Stimulated activated naive CD8-positive, alpha-beta T cell treated with anti-CD3 and anti-CD28 coated beads, Interleukin-15, Interleukin-2, amounts not matched to agents 100 U/mL and 50 U/mL, for 24 hours (primary cell): Measurements from ENCODE around the gene GAS7.
"Not testable (repeated sequence)": the region's sequence is repeated elsewhere in the genome, so short reads cannot be mapped to it uniquely, and the experiment has no call there.

ENCODE experiments used
- ATAC-seq: fragments of 150-1000 bp; cut with Tn5 transposase; one replicate; pipeline ENCODE4 v1.10.0; 2021
- DNase-seq: peaks from one replicate; pipeline ENCODE4 v3.0.0; 2021

The GAS7 gene

DNA sequence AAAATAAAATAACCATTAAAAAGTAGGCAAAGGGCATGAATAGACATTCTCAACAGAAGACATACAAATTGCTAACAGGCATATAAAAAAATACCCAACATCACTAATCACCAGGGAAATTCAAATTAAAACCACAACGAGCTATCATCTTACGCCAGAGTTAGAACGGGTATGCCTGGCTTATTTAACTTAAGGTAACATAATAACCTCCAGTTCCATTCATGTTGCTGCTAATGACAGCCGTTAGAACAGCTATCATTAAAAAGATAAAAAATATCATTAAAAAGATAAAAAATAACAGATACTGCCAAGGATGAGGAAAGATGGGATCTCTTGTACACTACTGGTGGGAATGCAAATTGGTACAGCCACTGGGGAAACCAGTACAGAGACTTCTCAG is 89.3 kb downstream of the GAS7 start:
- DNase-seq (no peak), ATAC-seq (no peak)

DNA sequence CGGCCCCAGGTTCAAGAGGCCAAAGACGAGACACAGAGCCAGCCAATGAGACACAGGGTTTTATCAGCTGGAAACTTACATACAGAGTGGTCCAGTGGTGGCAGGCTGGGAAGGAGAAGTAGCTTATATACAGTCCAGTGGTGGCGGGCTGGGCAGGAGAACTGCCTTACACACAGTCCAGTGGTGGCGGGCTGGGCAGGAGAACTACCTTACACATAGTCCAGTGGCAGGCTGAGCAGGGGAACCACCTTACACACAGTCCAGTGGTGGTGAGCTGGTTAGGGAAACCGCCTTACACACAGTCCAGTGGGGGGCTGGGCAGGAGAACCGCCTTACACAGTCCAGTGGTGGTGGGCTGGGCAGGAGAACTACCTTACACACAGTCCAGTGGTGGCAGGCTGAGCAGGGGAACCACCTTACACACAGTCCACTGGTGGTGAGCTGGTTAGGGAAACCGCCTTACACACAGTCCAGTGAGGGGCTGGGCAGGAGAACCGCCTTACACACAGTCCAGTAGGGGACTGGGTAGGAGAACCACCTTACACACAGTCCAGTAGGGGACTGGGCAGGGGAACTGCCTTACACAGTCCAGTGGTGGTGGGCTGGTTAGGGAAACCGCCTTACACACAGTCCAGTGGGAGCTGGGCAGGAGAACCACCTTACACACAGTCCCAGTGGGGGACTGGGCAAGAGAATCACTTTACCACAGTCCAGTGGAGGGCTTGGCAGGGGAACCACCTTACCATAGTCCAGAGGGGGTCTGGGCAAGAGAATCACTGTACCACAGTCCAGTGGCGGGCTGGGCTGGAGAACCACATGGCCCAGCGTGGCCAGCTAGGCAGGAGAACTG is 90.9 kb downstream of the GAS7 start:
- DNase-seq, result no peak
- ATAC-seq, result peak; percentile 49

DNA sequence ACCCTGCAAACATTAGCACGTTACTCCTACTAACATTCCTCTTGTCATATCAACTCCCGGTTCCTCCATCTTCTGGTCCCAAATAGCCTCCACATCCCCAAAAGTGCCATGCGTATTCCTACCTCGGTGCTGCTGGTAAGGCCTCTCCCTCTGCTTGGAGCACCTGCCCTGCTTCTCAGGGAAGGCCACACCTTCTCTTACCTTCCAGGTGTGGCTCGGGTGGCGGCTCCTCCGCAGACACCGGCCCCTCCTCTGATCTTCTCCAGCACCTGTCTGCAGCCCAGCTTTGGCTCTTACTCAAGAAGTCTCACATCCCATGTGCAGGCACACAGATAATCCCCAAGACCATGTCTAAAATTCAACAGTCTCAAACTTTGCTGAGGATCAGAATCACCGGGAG is 92.3 kb downstream of the GAS7 start:
- DNase-seq (no peak), ATAC-seq (no peak)

DNA sequence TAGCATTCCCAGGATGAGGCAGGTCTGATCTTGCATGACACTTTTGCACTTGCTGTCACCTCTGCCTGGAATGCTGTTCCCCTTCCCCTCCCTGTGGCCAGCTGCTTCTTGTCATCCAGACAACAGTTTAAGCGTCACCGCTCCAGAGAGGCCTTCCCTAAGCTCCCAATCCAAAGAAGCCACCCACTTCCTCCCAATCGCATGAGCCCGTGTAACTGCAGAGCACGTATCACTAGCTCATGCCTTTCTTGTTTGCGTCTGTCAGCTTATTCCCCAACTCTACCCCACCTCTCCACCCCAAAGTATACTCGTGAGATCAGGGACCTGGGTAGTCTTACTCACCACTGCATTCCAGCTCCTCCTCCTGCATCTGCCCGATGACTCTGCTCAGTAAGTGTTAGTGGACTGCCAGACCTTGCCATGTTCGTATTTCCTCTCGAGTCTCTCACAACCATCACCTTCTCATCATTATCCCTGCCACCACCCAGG is 92.8 kb downstream of the GAS7 start:
- ATAC-seq (no peak), DNase-seq (no peak)

DNA sequence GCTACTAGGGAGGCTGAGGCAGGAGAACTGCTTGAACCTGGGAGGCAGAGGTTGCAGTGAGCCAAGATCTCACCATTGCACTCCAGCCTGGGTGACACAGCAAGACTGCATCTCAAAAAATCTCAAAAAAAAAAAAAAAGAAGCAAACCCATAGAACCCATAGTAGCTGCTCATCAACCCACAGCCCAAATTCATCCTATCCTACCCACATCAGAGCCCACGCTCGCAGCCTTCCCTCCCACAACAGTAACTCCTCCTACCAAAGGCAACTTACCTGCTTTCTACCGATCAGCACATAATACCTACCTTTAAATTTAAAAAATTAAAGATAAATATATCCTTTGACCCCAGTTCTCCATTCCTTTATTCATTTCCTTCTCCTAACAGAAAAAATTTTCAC is 94.7 kb downstream of the GAS7 start:
- ATAC-seq, result no peak

DNA sequence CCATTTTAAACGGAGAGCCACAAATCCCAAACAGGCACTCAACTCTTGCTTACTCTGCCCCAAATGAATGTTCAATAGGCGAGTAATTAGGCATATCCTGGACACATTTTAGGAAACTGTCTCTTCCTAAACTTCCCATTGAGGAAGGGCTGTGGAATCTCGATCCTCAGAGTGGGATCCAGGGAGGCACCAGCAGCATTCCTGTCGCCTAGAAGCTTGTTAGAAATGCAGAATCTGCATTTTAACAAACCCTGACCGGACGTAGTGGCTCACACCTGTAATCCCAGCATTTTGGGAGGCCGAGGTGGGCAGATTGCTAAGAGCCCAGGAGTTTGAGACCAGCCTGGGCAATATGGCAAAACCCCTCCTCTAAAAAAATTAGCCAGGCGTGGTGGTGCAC is 95.6 kb downstream of the GAS7 start:
- ATAC-seq (no peak), DNase-seq (no peak)

More for the DNA sequence above, 94.7 kb downstream of the GAS7 start:
- no peak for DNase-seq

DNA sequence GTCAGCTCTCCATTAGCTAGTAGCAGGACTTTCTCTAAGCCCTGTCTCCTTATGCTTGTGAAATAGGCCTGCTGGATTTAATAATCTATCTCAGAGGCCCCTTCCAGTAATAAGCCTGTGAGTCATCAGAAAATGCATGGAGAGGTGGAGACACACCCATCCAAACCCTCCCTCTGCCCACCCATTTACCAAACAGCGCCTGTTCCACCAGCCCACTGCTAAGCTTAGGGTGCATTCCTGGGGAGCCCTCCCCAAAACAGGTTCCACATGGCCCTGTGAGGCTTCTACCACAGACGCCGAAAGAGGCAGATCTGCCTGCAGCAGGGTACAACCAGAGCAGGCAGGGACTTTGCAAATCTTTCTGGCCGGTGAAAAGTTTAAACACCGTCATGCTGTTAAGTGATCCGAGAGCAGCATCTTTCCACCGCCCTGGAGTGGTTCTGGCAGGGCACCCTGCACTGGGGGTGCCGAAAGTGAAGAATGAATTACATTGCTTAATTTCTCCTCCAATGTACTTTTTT is 99.3 kb downstream of the GAS7 start:
- ATAC-seq (no peak), DNase-seq (no peak)

DNA sequence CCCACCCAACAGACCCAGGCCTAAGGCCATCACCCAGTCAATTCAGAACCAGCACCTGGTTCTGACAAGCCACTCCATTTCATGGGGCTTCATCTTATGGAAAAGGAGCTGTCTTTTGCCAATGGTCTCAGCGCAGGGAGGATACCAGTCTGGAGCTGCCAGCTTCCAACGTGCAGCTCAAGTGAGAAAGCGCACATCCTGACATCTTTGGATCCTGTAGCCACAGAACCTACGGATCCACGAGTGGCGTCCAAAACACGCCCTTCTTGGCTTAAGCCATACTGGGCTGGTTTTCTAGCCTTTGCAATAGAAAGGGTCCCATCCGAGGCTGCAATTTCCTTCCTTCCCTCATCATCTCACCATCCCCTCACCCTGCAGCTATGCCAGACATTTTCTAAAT is 101.8 kb downstream of the GAS7 start:
- no peak for ATAC-seq
- no peak for DNase-seq

DNA sequence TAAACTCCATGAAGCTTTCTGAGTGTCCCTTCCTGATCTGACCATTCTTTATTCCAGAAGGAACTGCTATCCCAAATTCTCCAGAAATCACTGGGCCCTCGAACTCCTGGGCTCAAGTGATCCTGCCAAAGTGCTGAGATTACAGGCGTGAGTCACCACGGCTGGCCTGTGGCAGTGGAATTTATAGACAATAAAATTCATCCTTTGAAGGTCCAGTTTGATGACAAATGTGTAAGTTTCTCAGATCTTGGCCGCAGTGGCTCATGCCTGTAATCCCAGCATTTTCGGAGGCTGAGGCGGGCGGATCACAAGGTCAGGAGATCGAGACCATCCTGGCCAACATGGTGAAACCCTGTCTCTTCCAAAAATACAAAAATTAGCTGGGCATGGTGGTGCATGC is 103.1 kb downstream of the GAS7 start:
- ATAC-seq, DNase-seq: not testable (repeated sequence)

DNA sequence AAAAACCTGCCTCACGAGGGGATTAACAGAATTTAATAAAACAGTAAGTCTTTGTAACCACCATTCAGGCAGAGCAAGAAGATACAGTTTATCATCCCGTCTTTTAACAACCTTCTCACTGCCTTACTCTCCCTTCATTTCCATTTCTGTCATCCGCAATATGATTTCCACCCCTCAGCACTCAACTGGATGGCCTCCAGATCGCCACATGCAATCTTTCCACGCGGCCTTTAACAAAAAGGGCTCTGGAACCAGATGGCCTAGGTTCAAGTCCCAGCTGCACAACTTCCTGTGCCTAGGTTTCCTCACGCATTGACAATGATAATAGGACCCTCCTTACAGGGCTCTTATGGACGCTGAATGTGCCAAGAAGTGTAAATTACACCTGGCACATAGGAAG is 103.6 kb downstream of the GAS7 start:
- no peak for ATAC-seq
- DNase-seq, result no peak

DNA sequence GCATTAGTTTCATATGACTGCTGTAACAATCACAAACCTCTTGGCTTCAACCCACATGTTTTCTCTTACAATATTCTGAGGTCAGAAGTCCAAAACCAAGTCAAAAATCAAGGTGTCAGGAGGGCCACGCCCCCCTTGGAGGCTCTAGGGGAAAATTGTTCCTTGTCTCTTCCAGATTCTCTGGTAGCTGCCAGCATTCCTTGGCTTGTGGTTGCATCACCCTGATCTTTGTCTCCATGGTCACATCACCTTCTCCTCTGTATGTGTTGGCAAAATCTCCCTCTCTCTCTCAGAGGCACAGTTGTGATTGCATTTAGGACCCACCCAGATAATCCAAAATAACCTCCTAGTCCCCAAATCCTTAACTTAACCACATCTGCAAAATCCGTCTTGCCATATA is 105.8 kb downstream of the GAS7 start:
- DNase-seq (no peak), ATAC-seq (no peak)

DNA sequence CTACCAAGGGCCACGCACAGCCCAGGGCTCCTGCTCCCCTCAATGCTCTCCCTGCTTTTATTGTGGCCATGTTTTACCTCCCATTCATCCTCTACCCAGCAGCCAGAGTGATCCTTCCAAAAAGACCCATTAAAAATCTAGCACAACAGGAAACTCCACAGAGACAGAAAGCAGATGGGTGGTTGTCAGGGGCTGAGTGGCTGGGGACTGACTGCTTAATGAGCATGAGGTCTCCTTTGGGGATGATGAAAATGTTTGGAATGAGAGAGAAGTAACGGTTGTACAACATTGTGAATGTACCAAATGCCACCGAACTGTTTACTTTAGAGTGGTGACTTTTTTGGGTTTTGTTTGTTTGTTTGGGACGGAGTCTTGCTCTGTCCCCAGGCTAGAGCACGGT is 107.4 kb downstream of the GAS7 start:
- ATAC-seq, result no peak
- DNase-seq, result no peak

DNA sequence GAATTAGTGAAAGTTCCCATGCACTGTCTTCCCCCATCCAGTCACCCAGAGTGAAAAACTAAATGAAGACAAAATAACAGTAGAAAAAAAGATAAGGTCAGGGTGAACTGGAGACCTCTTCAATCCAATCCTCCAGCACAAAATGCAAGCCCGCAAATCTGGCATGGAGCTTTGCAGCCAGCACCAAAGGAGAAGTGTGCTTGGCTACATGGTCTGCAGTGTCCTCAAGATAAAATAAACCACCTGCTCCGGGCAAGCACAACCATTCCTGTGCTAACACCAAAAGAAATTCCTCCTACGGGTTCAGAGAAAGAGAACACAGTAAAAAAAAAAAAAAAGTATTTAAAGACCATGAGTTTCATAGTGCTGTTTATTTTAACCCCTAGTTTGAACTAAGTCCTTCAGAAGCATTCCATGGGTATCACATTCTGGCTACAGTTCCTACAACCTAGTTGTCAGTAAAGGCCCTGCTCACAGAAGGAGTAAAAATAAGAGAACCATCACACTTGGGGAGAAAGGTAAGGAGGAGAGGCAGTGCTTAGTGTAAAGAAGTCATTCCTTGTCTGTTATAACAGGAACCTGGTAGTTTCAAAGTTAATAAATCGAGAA is 109.1 kb downstream of the GAS7 start:
- ATAC-seq (no peak), DNase-seq (no peak)

DNA sequence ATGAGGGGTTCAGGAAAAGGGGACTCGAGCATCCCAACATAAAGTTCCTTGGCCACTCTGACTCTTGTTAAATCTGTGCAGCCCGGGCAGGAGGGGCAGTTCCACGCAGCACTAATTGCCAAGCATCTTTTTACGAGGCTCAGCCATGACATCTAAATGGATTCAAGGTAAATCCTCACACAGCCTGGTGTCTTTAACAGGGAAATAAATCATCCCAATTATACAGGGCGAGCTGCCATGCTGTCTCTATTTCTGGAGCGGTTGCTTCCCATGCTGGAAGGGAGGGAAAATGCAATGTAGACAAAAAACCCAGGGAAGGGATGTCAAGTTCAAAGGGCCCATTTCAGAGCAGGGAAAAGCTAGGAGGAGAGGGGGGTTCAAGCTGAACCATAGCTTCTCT is 110.0 kb downstream of the GAS7 start:
- ATAC-seq (no peak), DNase-seq (no peak)

DNA sequence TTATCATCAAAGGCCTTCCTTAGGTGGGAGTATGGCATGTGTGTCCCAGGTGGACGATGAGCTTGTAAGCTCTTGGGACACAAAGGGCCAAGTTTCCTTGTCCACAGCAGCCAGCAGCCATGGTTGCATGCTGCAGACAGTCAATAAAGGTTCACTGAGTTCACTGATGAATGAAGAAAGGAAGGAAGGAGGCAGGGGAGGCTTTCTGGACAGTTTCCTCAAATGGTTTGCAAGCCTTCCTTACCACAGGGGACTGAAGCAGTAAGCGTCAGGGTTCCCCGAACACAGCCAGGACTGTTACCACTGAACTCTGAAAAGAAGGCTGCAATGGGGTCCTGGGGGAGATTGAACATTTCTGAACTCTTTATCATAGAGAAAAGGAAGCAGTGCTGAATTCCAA is 111.1 kb downstream of the GAS7 start:
- DNase-seq, result no peak
- no peak for ATAC-seq

DNA sequence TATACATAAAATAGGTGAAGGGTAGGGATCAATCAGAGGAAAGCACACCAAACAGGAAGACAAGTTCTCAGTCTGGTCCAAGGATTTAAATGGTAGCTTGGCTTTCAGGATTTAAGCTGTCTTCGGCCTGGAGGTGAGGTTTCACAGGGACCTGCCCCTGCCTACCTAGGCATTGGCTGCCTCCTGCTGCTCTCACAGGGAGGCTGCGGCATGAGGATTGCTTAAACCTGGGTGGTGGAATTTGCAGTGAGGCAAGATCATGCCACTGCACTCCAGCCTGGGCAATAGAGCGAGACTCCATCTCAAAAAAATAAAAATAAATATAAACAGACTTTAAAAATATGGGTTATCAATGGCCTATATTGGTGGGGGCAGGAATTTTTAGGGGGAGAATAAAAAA is 114.5 kb downstream of the GAS7 start:
- no peak for DNase-seq
- no peak for ATAC-seq

DNA sequence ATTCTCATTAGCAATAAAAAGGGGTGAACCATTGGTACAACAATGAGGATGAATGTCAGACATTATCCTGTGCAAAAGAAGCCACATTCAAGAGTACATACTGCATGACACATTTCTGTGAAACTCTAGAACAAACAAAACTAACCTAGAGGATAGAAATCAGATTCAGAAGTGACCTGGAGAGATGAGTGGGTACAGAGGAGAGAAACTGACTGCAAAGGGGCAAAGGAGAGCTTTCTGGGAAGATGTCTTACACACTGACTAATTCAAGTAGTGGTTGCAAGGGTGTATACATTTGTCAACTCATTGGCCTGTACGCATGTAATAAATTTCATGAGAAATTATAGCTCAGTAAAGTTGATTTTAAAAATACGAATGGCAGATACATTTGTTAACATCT is 115.6 kb downstream of the GAS7 start:
- DNase-seq, result no peak
- peak; percentile 70 for ATAC-seq

DNA sequence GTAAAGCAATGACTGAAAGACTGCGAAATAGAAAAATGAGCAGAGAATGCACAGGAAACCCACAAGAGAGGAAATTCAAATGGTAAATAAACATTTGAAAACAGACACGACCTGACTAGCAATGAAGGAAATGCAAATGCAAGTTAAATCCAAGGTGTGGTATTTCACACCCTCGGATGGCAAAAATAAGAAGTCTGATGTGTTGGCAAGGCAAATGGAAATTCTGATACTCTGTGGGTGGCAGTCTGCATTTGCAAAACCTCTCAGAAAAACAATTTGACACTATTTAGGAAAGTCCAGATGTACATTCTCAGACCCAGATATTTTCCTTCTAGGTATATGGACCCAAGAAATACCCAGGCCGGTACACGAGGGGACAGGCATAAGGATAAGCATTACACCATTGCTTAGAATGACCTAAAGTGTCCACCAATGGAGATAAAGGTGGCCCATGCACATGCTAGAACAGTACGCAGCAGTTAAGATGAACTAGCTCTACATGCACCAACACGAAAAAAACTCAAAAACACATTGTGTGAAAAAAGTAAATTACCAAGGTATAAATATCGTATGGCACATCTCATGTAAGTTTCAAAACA is 116.7 kb downstream of the GAS7 start:
- peak; percentile 44 for ATAC-seq

DNA sequence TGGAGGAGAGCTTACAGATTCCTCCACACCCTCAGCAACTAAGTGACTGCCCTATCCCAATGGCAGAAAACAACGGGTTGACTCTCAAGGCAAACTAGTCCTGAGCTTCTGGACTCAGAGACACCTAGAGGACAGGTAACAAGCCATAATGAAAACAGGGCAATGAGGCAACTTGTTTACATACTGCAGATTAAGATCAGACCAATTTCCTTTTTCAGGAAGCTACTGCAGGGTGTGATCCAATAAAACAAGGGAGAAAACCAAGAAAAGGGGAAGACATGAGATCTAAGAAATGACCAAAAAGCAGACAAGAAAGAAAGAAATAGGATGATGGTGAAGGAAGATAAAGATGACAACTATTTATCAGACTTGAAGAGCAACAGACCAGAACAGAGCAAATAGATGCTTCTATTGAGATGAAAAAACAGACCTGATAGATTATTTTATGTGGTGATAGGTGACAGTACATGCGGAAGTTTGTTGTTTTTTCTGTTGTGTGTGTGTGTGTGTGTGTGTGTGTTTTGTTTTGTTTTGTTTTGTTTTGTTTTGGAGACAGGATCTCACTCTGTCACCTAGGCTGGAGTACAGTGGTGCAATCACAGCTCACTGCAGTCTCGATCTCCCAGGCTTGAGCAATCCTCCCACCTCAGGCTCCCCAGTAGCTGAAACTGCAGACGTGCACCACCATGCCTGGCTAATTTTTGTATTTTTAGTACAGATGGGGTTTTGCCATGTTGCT is 120.7 kb downstream of the GAS7 start:
- DNase-seq, result no peak
- no peak for ATAC-seq

More for the DNA sequence above, 116.7 kb downstream of the GAS7 start:
- DNase-seq, result peak; percentile 11

DNA sequence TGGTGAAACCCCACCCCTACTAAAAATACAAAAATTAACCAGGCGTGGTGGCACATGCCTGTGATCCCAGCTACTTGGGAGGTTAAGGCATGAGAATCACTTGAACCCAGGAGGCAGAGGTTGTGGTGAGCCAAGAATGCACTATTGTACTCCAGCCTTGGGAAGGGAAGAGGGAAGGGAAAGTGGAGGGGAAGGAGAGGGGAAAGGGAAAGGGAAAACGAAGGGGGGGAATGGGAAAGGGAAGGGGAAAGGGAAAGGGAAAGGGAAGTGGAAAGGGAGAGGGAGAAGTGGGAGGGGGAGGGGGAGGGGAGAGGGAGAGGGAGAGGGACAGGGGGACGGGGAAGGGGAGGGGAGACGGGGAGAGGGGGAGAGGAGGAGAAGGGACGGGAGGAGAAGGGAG is 122.5 kb downstream of the GAS7 start:
- no peak for DNase-seq
- ATAC-seq, result no peak

DNA sequence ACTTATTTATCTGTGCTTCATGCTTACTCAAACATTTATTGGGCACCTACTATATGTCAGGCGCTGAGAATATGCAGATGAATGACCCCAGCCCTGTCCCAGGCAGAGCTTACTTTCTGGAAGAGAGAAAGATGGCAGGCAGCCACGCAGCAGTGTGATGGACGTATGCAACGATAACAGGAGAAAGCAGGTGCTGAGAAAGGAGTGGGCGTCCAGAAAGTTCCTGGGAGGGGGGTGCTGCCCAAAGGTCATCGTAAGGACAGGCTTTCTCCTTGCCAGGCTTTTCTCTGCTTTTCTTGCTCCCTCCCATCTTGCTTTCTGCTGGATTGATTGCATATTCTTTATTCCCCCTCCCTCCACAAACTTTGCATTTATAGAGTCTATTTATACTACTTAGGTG is 124.5 kb downstream of the GAS7 start:
- ATAC-seq (no peak), DNase-seq (no peak)
